Ovary (tissue), 3 donors: Measurements from ENCODE around the gene HIF1A.

Source experiments
- EP300 ChIP-seq: sonication (generic); formaldehyde crosslinking; IDR thresholded peaks from one replicate; pipeline ENCODE4 v1.6.1; 2017; ENCODE audit warnings: antibody characterized with exemption
- TF ChIP-seq, protein P1 (sequence below), 3 donors: fragments of 450-650 bp in 2 of 3; fragments of 200-600 bp in 1 of 3; IDR thresholded peaks; one replicate each; pipeline versions ENCODE4 v1.5.1 to v1.8.0; 2016 to 2022; ENCODE audit warnings: antibody characterized with exemption in 3 of 3, mild to moderate bottlenecking in 1 of 3
- donor health status: DM: no; HTN: no; CAD: no.

DNA sequence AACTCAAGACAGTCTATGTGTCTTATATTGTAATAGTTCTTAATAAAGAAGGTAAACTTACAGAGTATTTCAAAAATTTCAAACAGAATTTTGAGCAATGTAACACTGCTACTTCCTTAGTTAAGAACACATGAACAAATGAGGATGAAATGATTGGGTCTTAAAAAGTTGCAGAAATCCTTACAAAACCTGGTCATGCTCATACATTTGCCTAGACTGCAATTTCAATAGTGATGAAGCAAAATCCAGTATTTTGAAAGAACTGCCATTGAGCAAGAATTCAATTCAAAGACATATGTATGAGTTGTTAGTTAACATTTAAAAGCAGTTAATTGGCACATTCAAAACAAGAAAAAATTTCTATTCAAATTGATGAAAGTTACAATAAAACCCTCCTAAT, 17.8 kb upstream of the HIF1A start:
- TF ChIP-seq, protein P1, sequence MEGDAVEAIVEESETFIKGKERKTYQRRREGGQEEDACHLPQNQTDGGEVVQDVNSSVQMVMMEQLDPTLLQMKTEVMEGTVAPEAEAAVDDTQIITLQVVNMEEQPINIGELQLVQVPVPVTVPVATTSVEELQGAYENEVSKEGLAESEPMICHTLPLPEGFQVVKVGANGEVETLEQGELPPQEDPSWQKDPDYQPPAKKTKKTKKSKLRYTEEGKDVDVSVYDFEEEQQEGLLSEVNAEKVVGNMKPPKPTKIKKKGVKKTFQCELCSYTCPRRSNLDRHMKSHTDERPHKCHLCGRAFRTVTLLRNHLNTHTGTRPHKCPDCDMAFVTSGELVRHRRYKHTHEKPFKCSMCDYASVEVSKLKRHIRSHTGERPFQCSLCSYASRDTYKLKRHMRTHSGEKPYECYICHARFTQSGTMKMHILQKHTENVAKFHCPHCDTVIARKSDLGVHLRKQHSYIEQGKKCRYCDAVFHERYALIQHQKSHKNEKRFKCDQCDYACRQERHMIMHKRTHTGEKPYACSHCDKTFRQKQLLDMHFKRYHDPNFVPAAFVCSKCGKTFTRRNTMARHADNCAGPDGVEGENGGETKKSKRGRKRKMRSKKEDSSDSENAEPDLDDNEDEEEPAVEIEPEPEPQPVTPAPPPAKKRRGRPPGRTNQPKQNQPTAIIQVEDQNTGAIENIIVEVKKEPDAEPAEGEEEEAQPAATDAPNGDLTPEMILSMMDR (IDR thresholded peaks at IDR 0.05): no peak
- no peak for TF ChIP-seq EP300
